Head of caudate nucleus (tissue), 42 donors: ENCODE measurements around the gene STX16.

Experiments
- DNase-seq, 42 donors: peaks; one replicate each; pipeline versions ENCODE4 v3.0.0 to v3.0.0-alpha.2; 2020 to 2021; ENCODE audit warnings: mixed read lengths in 7 of 42
- intact Hi-C: fragments of 100-400 bp; cut with DNase I; formaldehyde crosslinking; loops from one replicate; pipeline ENCODE4 v1.15.0; 2022

Gene STX16

GRCh38 chr20:58616411-58616810 is 34.7 kb upstream of the STX16 start:
- DNase-seq: no peak
- intact Hi-C loops: no loop called here

- intact Hi-C loops: no loop called here
These were observed 33.9 kb upstream of the STX16 start for GRCh38 chr20:58617158-58617557.

GRCh38 chr20:58618351-58619076 is 32.6 kb upstream of the STX16 start:
- intact Hi-C loops: no loop called here
- DNase-seq: no peak

More at GRCh38 chr20:58617158-58617557, 33.9 kb upstream of the STX16 start:
- no peak for DNase-seq

GRCh38 chr20:58619077-58619863 is 31.8 kb upstream of the STX16 start:
- intact Hi-C loops: no loop called here
- no peak for DNase-seq

DNA sequence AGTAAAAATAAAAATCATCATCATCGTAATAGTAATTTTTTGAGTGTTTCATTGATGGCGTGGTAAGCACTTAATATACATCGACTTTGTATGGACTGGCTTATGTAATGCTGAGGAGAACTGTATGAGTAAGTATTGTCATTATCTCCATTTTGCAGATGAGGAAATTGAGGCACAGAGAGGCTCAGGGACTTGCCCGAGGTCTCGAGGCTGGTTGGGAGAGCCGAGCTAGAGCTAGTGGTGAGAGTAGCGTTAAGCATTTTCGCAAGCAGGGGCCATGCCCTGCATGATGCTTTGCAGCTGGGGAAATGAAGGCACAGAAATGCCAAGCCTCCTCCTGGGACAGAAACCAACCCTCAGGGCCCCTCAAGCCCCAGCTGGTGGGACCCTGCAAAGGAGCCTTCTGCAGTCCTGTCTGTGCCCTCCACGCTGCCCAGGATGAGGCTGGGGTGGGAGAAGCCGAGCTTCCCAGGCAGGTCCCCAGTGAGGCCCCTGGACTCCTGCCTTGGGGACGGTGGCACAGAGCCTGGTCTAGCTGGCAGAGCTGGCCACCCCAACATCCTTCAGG is 31.1 kb upstream of the STX16 start:
- no peak for DNase-seq
- intact Hi-C loops: no loop called here

- intact Hi-C loops: no loop called here
- no peak for DNase-seq
These were observed 29.1 kb upstream of the STX16 start for GRCh38 chr20:58621906-58622548.

- intact Hi-C loops: no loop called here
- no peak for DNase-seq
These were observed 28.2 kb upstream of the STX16 start for GRCh38 chr20:58622671-58623578.

GRCh38 chr20:58623579-58624473 is 27.3 kb upstream of the STX16 start:
- peak in 12 of 42 donors; percentile 11 to 86 (median 61) for DNase-seq
- intact Hi-C loops: no loop called here

GRCh38 chr20:58624687-58625086 is 26.4 kb upstream of the STX16 start:
- intact Hi-C loops: no loop called here
- DNase-seq: no peak

DNA sequence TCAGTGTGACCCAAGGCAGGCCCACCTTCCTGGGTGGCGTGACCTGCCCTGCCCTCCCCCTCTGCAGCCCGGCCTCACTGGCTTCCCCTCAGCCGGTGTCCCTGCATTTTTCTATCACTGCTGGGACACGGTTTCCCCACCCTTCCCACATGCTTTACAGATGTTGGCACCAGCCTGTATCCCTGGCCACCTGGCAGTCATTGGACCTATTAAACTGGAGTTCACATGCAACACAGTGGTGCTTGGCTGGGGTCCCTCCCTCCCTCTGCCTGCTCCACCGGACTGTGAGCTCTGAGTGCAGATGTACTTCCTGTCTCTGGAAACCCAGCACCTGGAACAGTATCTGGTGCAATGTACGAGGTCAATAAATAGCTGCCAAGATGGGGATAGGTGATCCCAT is 25.5 kb upstream of the STX16 start:
- no peak for DNase-seq
- intact Hi-C loops: no loop called here

DNA sequence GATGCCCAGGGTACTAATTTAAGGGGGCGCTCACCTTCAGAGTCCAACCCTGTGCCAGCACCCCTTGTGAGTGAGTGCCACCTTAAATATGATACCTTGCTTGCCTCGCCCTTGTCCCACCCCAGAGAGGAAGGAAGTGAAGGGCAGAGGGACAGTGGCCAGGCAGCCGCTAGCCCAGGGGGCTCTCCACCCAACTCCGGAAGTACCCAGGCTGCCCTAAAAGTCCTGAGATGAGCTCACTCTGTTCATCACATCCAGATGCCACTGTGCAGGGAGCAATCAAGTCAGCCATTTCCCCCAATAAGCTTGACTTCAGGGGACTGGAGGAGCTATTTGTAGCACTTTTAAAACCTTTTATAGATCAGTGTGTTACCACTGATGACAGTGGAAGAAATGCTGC is 25.0 kb upstream of the STX16 start:
- intact Hi-C loops: no loop called here
- DNase-seq: no peak

DNA sequence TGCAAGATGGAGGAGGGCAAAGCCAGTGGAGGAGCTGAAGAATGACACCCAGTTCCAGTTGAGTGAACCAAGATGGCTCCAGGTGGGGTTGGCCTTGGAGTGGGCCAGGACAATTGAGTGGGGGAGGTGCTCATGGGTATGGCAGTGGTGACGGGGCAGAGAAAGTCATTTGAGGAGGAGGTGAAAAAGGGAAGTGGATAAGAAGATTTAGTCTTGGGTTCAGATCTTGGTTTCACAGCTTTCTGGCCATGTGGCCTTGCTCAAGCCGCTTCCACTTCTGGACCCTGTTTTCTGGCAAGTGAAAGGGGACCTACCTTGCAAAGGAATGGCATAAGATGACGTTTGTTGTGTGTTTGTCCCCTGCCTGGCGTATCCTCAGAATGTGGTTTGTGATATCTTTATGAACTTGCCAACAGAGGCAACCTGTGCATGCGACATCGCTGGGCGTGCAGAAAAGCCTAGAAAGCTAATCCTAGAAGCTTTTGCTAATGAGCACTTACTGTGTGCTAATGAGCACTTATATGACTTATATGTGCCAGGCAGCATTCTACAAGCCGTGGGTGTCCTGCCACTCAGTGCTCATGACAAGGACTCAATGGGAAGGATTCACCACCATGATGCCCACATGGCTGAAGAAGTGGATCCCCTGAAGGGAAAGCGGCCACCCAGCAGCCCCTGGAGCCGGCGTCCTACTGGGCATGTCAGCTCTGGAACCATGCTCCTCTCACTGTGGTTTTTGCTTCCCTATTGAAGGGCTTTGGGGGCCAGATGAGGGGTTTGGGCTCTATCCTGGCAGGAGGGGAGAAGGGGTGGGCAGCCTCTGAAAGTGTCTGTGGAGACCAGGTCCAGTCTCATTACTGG is 23.6 kb upstream of the STX16 start:
- no peak for DNase-seq
- intact Hi-C loops: no loop called here

DNA sequence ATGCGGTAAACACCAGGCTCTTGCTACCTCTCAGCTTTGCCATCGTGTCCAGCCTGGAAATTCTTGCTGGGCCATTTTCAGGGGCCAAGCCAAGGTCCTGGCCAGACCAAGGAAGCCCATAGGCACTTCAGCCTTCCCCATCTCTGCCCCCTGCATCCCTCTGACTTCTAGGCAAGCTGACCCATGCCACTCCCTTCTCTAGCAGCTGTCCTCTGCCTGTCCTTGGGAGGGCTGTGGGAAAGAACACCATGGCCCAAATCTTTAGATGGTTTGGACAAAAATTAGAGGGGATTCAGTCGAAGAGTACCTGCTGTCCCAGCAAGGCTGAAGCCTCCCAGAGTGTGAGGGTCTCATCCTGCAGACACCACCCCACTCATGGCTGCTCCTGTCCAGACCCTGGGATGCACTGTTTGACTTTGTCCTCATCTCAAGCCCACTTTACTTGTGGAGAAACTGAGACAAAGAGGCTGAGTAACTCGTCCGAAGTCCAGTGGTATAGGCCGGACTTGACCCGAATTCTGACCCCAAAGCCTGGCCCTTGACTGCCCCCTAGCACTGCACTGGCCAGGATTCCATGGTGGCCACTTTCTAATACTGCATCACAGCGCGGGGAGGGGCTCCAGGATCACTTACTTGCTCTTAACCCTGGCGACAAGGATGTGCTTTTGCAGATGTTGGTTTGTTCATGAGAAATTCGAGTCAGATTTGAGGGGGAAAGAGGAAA is 22.4 kb upstream of the STX16 start:
- intact Hi-C loops: no loop called here
- no peak for DNase-seq

GRCh38 chr20:58629215-58629580 is 21.9 kb upstream of the STX16 start:
- intact Hi-C loops: no loop called here
- no peak for DNase-seq

DNA sequence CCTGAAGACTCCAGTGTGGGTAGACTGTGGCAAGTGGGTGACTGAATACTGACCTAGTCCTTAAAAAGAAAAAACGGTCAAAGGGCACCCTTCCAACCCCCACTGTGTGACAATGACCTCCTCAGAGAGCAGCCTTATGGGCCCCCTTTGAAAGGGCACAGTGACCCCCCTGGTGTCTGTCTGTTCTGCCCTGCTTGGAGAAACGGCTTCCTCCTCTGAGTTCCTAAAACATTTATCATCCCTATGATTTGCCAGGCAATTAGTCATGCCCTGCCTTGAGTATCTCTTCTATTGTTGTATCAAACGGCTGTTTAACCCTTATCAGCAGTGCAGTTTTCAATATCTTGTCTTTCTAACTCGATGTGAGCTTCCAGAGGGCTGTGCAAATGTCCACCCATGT is 21.0 kb upstream of the STX16 start:
- intact Hi-C loops: no loop called here
- no peak for DNase-seq
